IMR-90 (cell line): ENCODE data around the gene BMERB1. TPM values are rescaled to one million over a fixed set of nuclear protein-coding genes. Genes with fewer than 3 reads are reported as not detected.

Source experiments
- ATAC-seq: fragments of 200-7000 bp; cut with Tn5 transposase; 2 replicates; pipeline ENCODE4 v1.9.1; 2020; ENCODE audit warnings: low read depth, mild to moderate bottlenecking, moderate library complexity
- BruUV-seq: library from RNA; stranded (reverse); fragments of 400-500 nt; replicated peaks from 2 replicates; lab custom pipeline; 2021; lab: Mats Ljungman, UMichigan
- CTCF ChIA-PET: fragments of 300-600 bp; formaldehyde crosslinking; extraction: SDS; loops from one replicate; lab custom pipeline; 2021; ENCODE audit warnings: antibody characterized with exemption; lab: Yijun Ruan, JAX
- POLR2A ChIA-PET: fragments of 300-600 bp; sonication (Branson Sonifier 250); formaldehyde crosslinking; loops from one replicate; lab custom pipeline; 2022; ENCODE audit warnings: antibody characterized with exemption; ENCODE audit not compliant: unreplicated experiment; lab: Charles Lee
- DNase-seq: peaks from one replicate; pipeline ENCODE4 v3.0.0; 2013
- H2AFZ ChIP-seq: replicated peaks from 2 replicates; pipeline ENCODE3; 2013; ENCODE audit warnings: low read length, mild to moderate bottlenecking; ENCODE audit not compliant: poor library complexity
- H2AK5ac ChIP-seq: 2 replicates; pipeline ENCODE4 v1.6.1; 2013; ENCODE audit warnings: low read depth, low read length, inconsistent platforms
- H2AK9ac ChIP-seq: replicated peaks from 2 replicates; pipeline ENCODE3; 2013; ENCODE audit warnings: mild to moderate bottlenecking, low read depth, low read length, moderate library complexity; ENCODE audit not compliant: poor library complexity
- H2BK120ac ChIP-seq: 2 replicates; pipeline ENCODE4 v1.6.1; 2013; ENCODE audit warnings: low read depth, low read length, inconsistent platforms
- H2BK15ac ChIP-seq: 3 replicates; pipeline ENCODE4 v1.6.1; 2013; ENCODE audit warnings: low read depth, low read length, inconsistent platforms
- H2BK20ac ChIP-seq: 2 replicates; pipeline ENCODE4 v1.6.1; 2013; ENCODE audit warnings: low read depth, mild to moderate bottlenecking, inconsistent platforms, low read length, moderate library complexity
- H2BK5ac ChIP-seq: 2 replicates; pipeline ENCODE4 v1.6.1; 2013; ENCODE audit warnings: mild to moderate bottlenecking, low read depth, low read length, inconsistent platforms; ENCODE audit not compliant: poor library complexity, severe bottlenecking
- H3K14ac ChIP-seq: replicated peaks from 2 replicates; pipeline ENCODE4 v1.6.1; 2013; ENCODE audit warnings: low read depth, low read length, inconsistent platforms
- H3K18ac ChIP-seq: 2 replicates; pipeline ENCODE4 v1.6.1; 2013; ENCODE audit warnings: low read depth, low read length, control low read depth
- H3K23ac ChIP-seq: 2 replicates; pipeline ENCODE4 v1.6.1; 2013; ENCODE audit warnings: low read depth, low read length, inconsistent platforms
- H3K27ac ChIP-seq: 2 replicates; pipeline ENCODE4 v1.5.1; 2013; ENCODE audit warnings: mild to moderate bottlenecking, control low read depth, low read length; ENCODE audit not compliant: insufficient read depth
- H3K27me3 ChIP-seq: 2 replicates; pipeline ENCODE4 v1.6.1; 2013; ENCODE audit warnings: low read length; ENCODE audit not compliant: control insufficient read depth, insufficient read depth
- H3K36me3 ChIP-seq: 2 replicates; pipeline ENCODE4 v1.6.1; 2013; ENCODE audit warnings: low read length, mixed read lengths; ENCODE audit not compliant: control insufficient read depth, insufficient read depth
- H3K4ac ChIP-seq: 2 replicates; pipeline ENCODE4 v1.6.1; 2013; ENCODE audit warnings: low read depth, low read length, inconsistent platforms
- H3K4me1 ChIP-seq: 2 replicates; pipeline ENCODE4 v1.6.1; 2013; ENCODE audit warnings: low read length, mixed read lengths; ENCODE audit not compliant: control insufficient read depth, insufficient read depth
- H3K4me2 ChIP-seq: 2 replicates; pipeline ENCODE4 v1.6.1; 2013; ENCODE audit warnings: low read depth, mild to moderate bottlenecking, control low read depth, low read length, moderate library complexity
- H3K4me3 ChIP-seq: 2 replicates; pipeline ENCODE4 v1.5.1; 2013; ENCODE audit warnings: low read depth, mild to moderate bottlenecking, control low read depth, low read length, moderate library complexity; ENCODE audit not compliant: insufficient read depth
- H3K56ac ChIP-seq: 2 replicates; pipeline ENCODE4 v1.6.1; 2013; ENCODE audit warnings: low read length, inconsistent platforms; ENCODE audit not compliant: insufficient read depth; ENCODE audit errors: extremely low read depth
- H3K79me1 ChIP-seq, 2 experiments: 2 replicates each; pipeline ENCODE4 v1.6.1; 2013; ENCODE audit warnings: low read length in 2 of 2, inconsistent platforms in 1 of 2, low read depth in 1 of 2
- H3K9ac ChIP-seq: 2 replicates; pipeline ENCODE4 v1.6.1; 2013; ENCODE audit warnings: low read depth, low read length, control low read depth
- H3K9me1 ChIP-seq: 2 replicates; pipeline ENCODE4 v1.6.1; 2013; ENCODE audit warnings: low read length, inconsistent platforms; ENCODE audit not compliant: insufficient read depth
- H3K9me3 ChIP-seq: 2 replicates; pipeline ENCODE4 v1.6.1; 2013; ENCODE audit warnings: low read length; ENCODE audit not compliant: control insufficient read depth, insufficient read depth
- H4K20me1 ChIP-seq: 2 replicates; pipeline ENCODE4 v1.6.1; 2013; ENCODE audit warnings: low read length, inconsistent platforms; ENCODE audit not compliant: insufficient read depth
- H4K5ac ChIP-seq: 2 replicates; pipeline ENCODE4 v1.6.1; 2013; ENCODE audit warnings: mild to moderate bottlenecking, low read depth, low read length, control low read depth
- H4K8ac ChIP-seq, 2 experiments: 2 replicates each; pipeline ENCODE4 v1.6.1; 2013; ENCODE audit warnings: low read depth in 2 of 2, low read length in 2 of 2, control low read depth in 1 of 2, inconsistent platforms in 1 of 2
- H4K91ac ChIP-seq: 2 replicates; pipeline ENCODE4 v1.6.1; 2013; ENCODE audit warnings: low read depth, low read length, inconsistent platforms; ENCODE audit not compliant: insufficient read depth
- BHLHE40 ChIP-seq: fragments of 150-350 bp; IDR thresholded peaks from 2 replicates; pipeline ENCODE4 v1.6.1; 2016; ENCODE audit warnings: mild to moderate bottlenecking, low read depth, low read length
- CEBPB ChIP-seq: IDR thresholded peaks from 2 replicates; pipeline ENCODE4 v1.6.1; 2012; ENCODE audit warnings: low read depth, low read length, improper control_type of control experiment
- CHD1 ChIP-seq: IDR thresholded peaks from 2 replicates; pipeline ENCODE4 v1.6.1; 2012; ENCODE audit warnings: low read depth, low read length, improper control_type of control experiment
- CTCF ChIP-seq: conservative IDR thresholded peaks from 2 replicates; pipeline ENCODE4 v1.5.1; 2012; ENCODE audit warnings: mild to moderate bottlenecking, low read depth, low read length, improper control_type of control experiment
- ELK1 ChIP-seq: fragments of 150-350 bp; IDR thresholded peaks from 2 replicates; pipeline ENCODE4 v1.6.1; 2016; ENCODE audit warnings: low read depth, mild to moderate bottlenecking, low read length, moderate library complexity, borderline replicate concordance
- FOS ChIP-seq: fragments of 150-350 bp; IDR thresholded peaks from 2 replicates; pipeline ENCODE4 v1.6.1; 2016; ENCODE audit warnings: low read depth, low read length
- MAFK ChIP-seq: IDR thresholded peaks from 2 replicates; pipeline ENCODE4 v1.6.1; 2012; ENCODE audit warnings: low read depth, low read length, improper control_type of control experiment
- MAZ ChIP-seq: IDR thresholded peaks from 2 replicates; pipeline ENCODE4 v1.6.1; 2012; ENCODE audit warnings: low read depth, mild to moderate bottlenecking, low read length, improper control_type of control experiment, moderate library complexity, borderline replicate concordance
- MXI1 ChIP-seq: IDR thresholded peaks from 2 replicates; pipeline ENCODE4 v1.6.1; 2012; ENCODE audit warnings: low read depth, mild to moderate bottlenecking, low read length, moderate library complexity, borderline replicate concordance
- NFE2L2 ChIP-seq: fragments of 150-350 bp; IDR thresholded peaks from 2 replicates; pipeline ENCODE4 v1.6.1; 2016; ENCODE audit warnings: low read depth, mild to moderate bottlenecking, low read length
- POLR2A ChIP-seq: IDR thresholded peaks from 2 replicates; pipeline ENCODE4 v1.6.1; 2012; ENCODE audit warnings: mild to moderate bottlenecking, low read depth, low read length
- RAD21 ChIP-seq: IDR thresholded peaks from 2 replicates; pipeline ENCODE4 v1.6.1; 2012; ENCODE audit warnings: low read length, improper control_type of control experiment
- RCOR1 ChIP-seq: IDR thresholded peaks from 2 replicates; pipeline ENCODE4 v1.6.1; 2012; ENCODE audit warnings: mild to moderate bottlenecking, low read length, improper control_type of control experiment; ENCODE audit not compliant: insufficient replicate concordance
- RFX5 ChIP-seq: IDR thresholded peaks from 2 replicates; pipeline ENCODE4 v1.8.0; 2012; ENCODE audit warnings: low read depth, mild to moderate bottlenecking, low read length, moderate library complexity
- SMC3 ChIP-seq: fragments of 150-350 bp; IDR thresholded peaks from 2 replicates; pipeline ENCODE4 v1.6.1; 2016; ENCODE audit warnings: low read depth, mild to moderate bottlenecking, antibody characterized with exemption, low read length, moderate library complexity
- WGBS, 2 experiments: methylation state at CpG; one replicate each; pipeline versions ENCODE4 v1.1.5 to v1.1.7; 2013; ENCODE audit warnings: missing lambda C conversion rate in 2 of 2; ENCODE audit not compliant: insufficient read length in 1 of 2; ENCODE audit errors: extremely low coverage in 2 of 2; 5-methylcytosine and 5-hydroxymethylcytosine counted together
- dilution Hi-C: fragments of 300-500 bp; cut with HindIII; formaldehyde crosslinking; loops from one replicate; pipeline ENCODE4 v1.14.3; 2018; ENCODE audit warnings: low sequenced_read_pairs; ENCODE audit not compliant: unreplicated experiment
- in situ Hi-C: fragments of 300-500 bp; cut with MboI; formaldehyde crosslinking; loops from 3 replicates; pipeline ENCODE4 v1.14.3; 2019; ENCODE audit warnings: low sequenced_read_pairs, inconsistent platforms, mixed read lengths
- intact Hi-C: fragments of 100-400 bp; cut with micrococcal nuclease; formaldehyde crosslinking; loops from 2 replicates; pipeline ENCODE4 v1.10.0; 2022
- polyA plus RNA-seq, 3 experiments: library from polyadenylated mRNA; depleted of rRNA; stranded (reverse); fragments of >200 nt; gene quantifications; 2 replicates each; pipeline ENCODE4 v1.2.3, GENCODE V29; 2012; ENCODE audit warnings: low replicate concordance in 1 of 3
- total RNA-seq: library from RNA; depleted of rRNA; stranded (reverse); fragments of >200 nt; gene quantifications from 2 replicates; pipeline ENCODE4 v1.2.3, GENCODE V29; 2012
- TF ChIP-seq, protein P1 (sequence below): fragments of 150-350 bp; IDR thresholded peaks from 2 replicates; pipeline ENCODE4 v1.6.1; 2017; ENCODE audit warnings: mild to moderate bottlenecking, antibody characterized with exemption, low read length, low read depth

Gene BMERB1
- total and polyA plus RNA-seq, 2 of the 4 experiments (the other 2 are of a cell fraction) = 22.6 to 32.9 TPM

DNA sequence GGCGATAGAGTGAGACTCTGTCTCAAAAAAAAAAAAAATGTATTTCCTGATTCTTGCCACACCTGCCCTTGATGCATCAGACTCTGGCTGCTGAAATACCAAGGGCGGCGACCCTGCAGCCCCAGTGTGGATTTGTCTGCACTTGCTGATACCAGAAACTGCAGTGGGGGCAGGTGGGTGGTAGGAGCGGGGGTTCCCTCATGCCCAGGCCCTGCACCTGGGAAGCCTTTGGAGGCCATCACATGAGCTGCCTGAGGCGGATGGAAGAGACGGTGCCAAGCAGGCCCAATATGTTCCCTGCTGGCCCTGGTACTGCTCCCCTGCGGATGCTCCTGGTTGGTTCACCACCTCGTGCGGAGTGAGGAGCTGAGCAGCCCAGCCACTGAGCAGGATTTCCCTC, 157.9 kb downstream of the BMERB1 start:
- WGBS, 2 experiments = 94% methylated on average over 8 of the region's 9 CpGs; no CpG with 5 or more reads in 1 of the 2 experiments

More for the DNA sequence above, 157.9 kb downstream of the BMERB1 start:
- Histone ChIP-seq H4K20me1 (no peaks in the 10 kb centered on the region), H2BK5ac (no peak overlapping the region), H4K8ac (no peak overlapping the region), H3K36me3 (peaks cover 28% of the 10 kb centered on the region), H3K4me1 (peaks cover 2% of the 10 kb centered on the region; the same call in 1 of the 2 replicates), H2AK9ac (no peak overlapping the region), H3K4me3 (no peak overlapping the region), H3K18ac (no peak overlapping the region), H3K4ac (peak overlapping the region; percentile 20; the same call in 1 of the 2 replicates), H4K5ac (no peak overlapping the region), H3K79me1 (no peaks in the 10 kb centered on the region), H3K23ac (no peak overlapping the region), H3K27me3 (no peaks in the 10 kb centered on the region), H3K56ac (no peak overlapping the region), H2AFZ (no peak overlapping the region), H3K4me2 (no peak overlapping the region), H3K9me3 (peaks cover 4% of the 10 kb centered on the region; the same call in 1 of the 2 replicates), H2BK20ac (no peak overlapping the region), H3K9ac (no peak overlapping the region), H2AK5ac (peak overlapping the region; percentile 9; the same call in 1 of the 2 replicates), H2BK15ac (peak overlapping the region; percentile 14; the same call in 1 of the 3 replicates), H4K91ac (no peak overlapping the region), H2BK120ac (peak overlapping the region; percentile 10; the same call in 1 of the 2 replicates), H3K27ac (no peak overlapping the region), H3K14ac (no peak overlapping the region), H3K9me1 (no peaks in the 10 kb centered on the region)
- TF ChIP-seq FOS (no peak), SMC3 (no peak), BHLHE40 (no peak), CEBPB (no peak), CTCF (no peak), NFE2L2 (no peak), ELK1 (no peak), RFX5 (no peak), POLR2A (no peak), RAD21 (no peak), MAZ (no peak), CHD1 (no peak), MXI1 (no peak), MAFK (no peak), RCOR1 (no peak)
- TF ChIP-seq, protein P1, sequence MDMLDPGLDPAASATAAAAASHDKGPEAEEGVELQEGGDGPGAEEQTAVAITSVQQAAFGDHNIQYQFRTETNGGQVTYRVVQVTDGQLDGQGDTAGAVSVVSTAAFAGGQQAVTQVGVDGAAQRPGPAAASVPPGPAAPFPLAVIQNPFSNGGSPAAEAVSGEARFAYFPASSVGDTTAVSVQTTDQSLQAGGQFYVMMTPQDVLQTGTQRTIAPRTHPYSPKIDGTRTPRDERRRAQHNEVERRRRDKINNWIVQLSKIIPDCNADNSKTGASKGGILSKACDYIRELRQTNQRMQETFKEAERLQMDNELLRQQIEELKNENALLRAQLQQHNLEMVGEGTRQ = no peak
- DNase-seq (no peak), ATAC-seq (no peak)
- POLR2A ChIA-PET = no interaction called here
- BruUV-seq = no TSS peak
- dilution Hi-C loops = no loop called here
- CTCF ChIA-PET = no interaction called here
- in situ Hi-C loops = no loop called here
- intact Hi-C loops = no loop called here
